K562 (cell line): ENCODE results near the gene PRSS48. TPM values are rescaled to one million over a fixed set of nuclear protein-coding genes. Genes with fewer than 3 reads are reported as not detected.

Source experiments
- ATAC-seq: fragments of 200-7000 bp; cut with Tn5 transposase; 3 replicates; pipeline ENCODE4 v1.9.1; 2020; ENCODE audit warnings: moderate library complexity
- BruUV-seq: library from RNA; stranded (reverse); fragments of 400-500 nt; replicated peaks from 2 replicates; lab custom pipeline; 2021; lab: Mats Ljungman, UMichigan
- CTCF ChIA-PET: fragments of 300-600 bp; formaldehyde crosslinking; extraction: SDS; loops from one replicate; lab custom pipeline; 2021; ENCODE audit warnings: low intra/inter-chr PET ratio; lab: Yijun Ruan, JAX
- POLR2A ChIA-PET: fragments of 300-600, 350-650 bp; sonication (Branson Sonifier 250); formaldehyde crosslinking; extraction: SDS; loops from one replicate; lab custom pipeline; 2021; ENCODE audit warnings: antibody characterized with exemption, inconsistent platforms; lab: Yijun Ruan, JAX
- DNase-seq, 4 experiments: peaks; one replicate each; pipeline versions ENCODE4 v3.0.0 to v3.0.0-alpha.2; 2011 to 2018; ENCODE audit warnings: low spot score in 3 of 4, mixed read lengths in 3 of 4; ENCODE audit errors: extremely low read depth in 1 of 4
- FAIRE-seq: peaks from 2 replicates; lab custom pipeline; 2011; peaks lifted over from hg19 to GRCh38; lab: Jason Lieb, UNC
- H2AFZ ChIP-seq: 2 replicates; pipeline ENCODE4 v1.6.0; 2011; ENCODE audit warnings: low read depth, low read length, control low read depth, inconsistent platforms
- H3K27ac ChIP-seq: fragments of 200-600 bp; 3 replicates; pipeline ENCODE4 v1.8.0; 2011; ENCODE audit warnings: low read depth, mild to moderate bottlenecking, control low read depth, inconsistent platforms, low read length, moderate library complexity, mixed read lengths; ENCODE audit errors: extremely low read depth
- H3K27me3 ChIP-seq, 2 experiments: fragments of 300-600 bp in 1 of 2; 2 replicates in 1 of 2; 3 replicates in 1 of 2; pipeline versions ENCODE4 v1.6.0 to v1.8.0; 2011; ENCODE audit warnings: inconsistent platforms in 2 of 2, low read length in 2 of 2, mild to moderate bottlenecking in 1 of 2, mixed read lengths in 1 of 2, moderate library complexity in 1 of 2; ENCODE audit not compliant: control insufficient read depth in 2 of 2, insufficient read depth in 2 of 2
- H3K36me3 ChIP-seq: fragments of 300-600 bp; 3 replicates; pipeline ENCODE4 v1.8.0; 2011; ENCODE audit warnings: mild to moderate bottlenecking, low read length, inconsistent platforms; ENCODE audit not compliant: control insufficient read depth, insufficient read depth
- H3K4me1 ChIP-seq, 2 experiments: fragments of 200-600 bp in 1 of 2; replicated peaks in 1 of 2; 2 replicates in 1 of 2; 3 replicates in 1 of 2; pipeline versions ENCODE4 v1.5.1 to v1.8.0; 2011; ENCODE audit warnings: inconsistent platforms in 2 of 2, low read length in 2 of 2, mild to moderate bottlenecking in 1 of 2, mixed read lengths in 1 of 2, moderate library complexity in 1 of 2; ENCODE audit not compliant: control insufficient read depth in 2 of 2, insufficient read depth in 2 of 2
- H3K4me2 ChIP-seq: 2 replicates; pipeline ENCODE4 v1.6.1; 2011; ENCODE audit warnings: low read length, control low read depth, inconsistent platforms, mixed read lengths; ENCODE audit not compliant: insufficient read depth
- H3K4me3 ChIP-seq: fragments of 200-600 bp; sonication (generic), shearing (Covaris generic); 2 replicates; pipeline ENCODE4 v1.5.1; 2016; ENCODE audit warnings: control low read depth, inconsistent platforms
- H3K79me2 ChIP-seq: fragments of 200-600 bp; 3 replicates; pipeline ENCODE4 v1.8.0; 2011; ENCODE audit warnings: low read length, inconsistent platforms; ENCODE audit not compliant: control insufficient read depth, insufficient read depth
- H3K9ac ChIP-seq, 2 experiments: 2 replicates each; pipeline versions ENCODE4 v1.6.0 to v1.6.1; 2011; ENCODE audit warnings: low read depth in 2 of 2, low read length in 2 of 2, control low read depth in 1 of 2, inconsistent platforms in 1 of 2, mild to moderate bottlenecking in 1 of 2, mixed read lengths in 1 of 2; ENCODE audit not compliant: insufficient read depth in 1 of 2
- H3K9me1 ChIP-seq: one replicate; pipeline ENCODE4 v1.6.0; 2011; ENCODE audit warnings: inconsistent platforms, mild to moderate bottlenecking, low read length, moderate library complexity; ENCODE audit not compliant: control insufficient read depth, insufficient read depth
- H3K9me3 ChIP-seq: replicated peaks from 2 replicates; pipeline ENCODE4 v1.5.1; 2011; ENCODE audit warnings: low read depth, low read length, inconsistent platforms; ENCODE audit not compliant: control insufficient read depth, insufficient read depth
- H4K20me1 ChIP-seq: replicated peaks from 2 replicates; pipeline ENCODE4 v1.6.1; 2011; ENCODE audit warnings: low read length, inconsistent platforms, mixed read lengths; ENCODE audit not compliant: control insufficient read depth, insufficient read depth
- ARID3B ChIP-seq: fragments of 250-450 bp; sonication (Bioruptor Pico); IDR thresholded peaks from 2 replicates; pipeline ENCODE4 v1.4.0; 2020; ENCODE audit warnings: borderline replicate concordance
- ATF3 ChIP-seq, 2 experiments: fragments of 450-650 bp in 1 of 2; sonication (generic) in 1 of 2; formaldehyde crosslinking in 1 of 2; IDR thresholded peaks in 1 of 2; conservative IDR thresholded peaks in 1 of 2; 2 replicates each; pipeline versions ENCODE4 v1.6.1 to v1.8.1; 2016 to 2023; ENCODE audit warnings: mild to moderate bottlenecking in 2 of 2, moderate library complexity in 2 of 2, inconsistent platforms in 1 of 2, missing genetic modification reagents in 1 of 2
- ATF6 ChIP-seq: sonication (generic); formaldehyde crosslinking; IDR thresholded peaks from 2 replicates; pipeline ENCODE4 v1.4.0; 2020; ENCODE audit warnings: mild to moderate bottlenecking, missing genetic modification reagents
- BHLHE40 ChIP-seq: IDR thresholded peaks from 2 replicates; pipeline ENCODE4 v1.6.1; 2011; ENCODE audit warnings: low read length, improper control_type of control experiment
- HMG20B ChIP-seq: fragments of 250-450 bp; sonication (Bioruptor Pico); IDR thresholded peaks from 2 replicates; pipeline ENCODE4 v1.5.0; 2021; ENCODE audit warnings: mild to moderate bottlenecking
- HMGXB4 ChIP-seq: sonication (generic); formaldehyde crosslinking; IDR thresholded peaks from 2 replicates; pipeline ENCODE4 v1.8.1; 2023; ENCODE audit warnings: mild to moderate bottlenecking, missing genetic modification reagents
- KDM5B ChIP-seq: fragments of 200-600 bp; sonication (generic); IDR thresholded peaks from 2 replicates; pipeline ENCODE4 v1.6.1; 2012; ENCODE audit warnings: low read depth, mild to moderate bottlenecking, moderate library complexity, low read length, control low read depth, inconsistent platforms; ENCODE audit not compliant: insufficient replicate concordance
- L3MBTL2 ChIP-seq: fragments of 450-650 bp; IDR thresholded peaks from 2 replicates; pipeline ENCODE4 v1.6.1; 2016; ENCODE audit warnings: mild to moderate bottlenecking, moderate library complexity
- MAZ ChIP-seq, 2 experiments: fragments of 450-650 bp in 1 of 2; sonication (generic) in 1 of 2; formaldehyde crosslinking; IDR thresholded peaks in 1 of 2; conservative IDR thresholded peaks in 1 of 2; 2 replicates each; pipeline versions ENCODE4 v1.4.0 to v1.5.0; 2020; ENCODE audit warnings: mild to moderate bottlenecking in 1 of 2, missing genetic modification reagents in 1 of 2
- SMAD3 ChIP-seq: fragments of 450-650 bp; formaldehyde crosslinking; conservative IDR thresholded peaks from 2 replicates; pipeline ENCODE4 v1.4.0; 2020; ENCODE audit warnings: mild to moderate bottlenecking
- THRB ChIP-seq: fragments of 450-650 bp; formaldehyde crosslinking; conservative IDR thresholded peaks from 2 replicates; pipeline ENCODE4 v1.4.0; 2022; ENCODE audit warnings: mild to moderate bottlenecking, missing genetic modification characterization
- WGBS: fragments of 100-300 bp; shearing (Covaris generic); methylation state at CpG from one replicate; pipeline ENCODE4 v1.1.6; 2016; ENCODE audit warnings: low coverage, mixed read lengths; ENCODE audit not compliant: insufficient coverage; ENCODE audit errors: missing lambda C conversion rate; 5-methylcytosine and 5-hydroxymethylcytosine counted together
- in situ Hi-C: fragments of 300-500 bp; cut with MboI; formaldehyde crosslinking; loops from 4 replicates; pipeline ENCODE4 v1.15.0; 2018; ENCODE audit warnings: inconsistent platforms, mixed read lengths
- intact Hi-C: fragments of 100-400 bp; cut with micrococcal nuclease; formaldehyde crosslinking; loops from 2 replicates; pipeline ENCODE4 v1.14.2; 2022
- polyA plus RNA-seq, 8 experiments: library from polyadenylated mRNA; depleted of rRNA in 4 of 8; stranded (reverse) in 5 of 8; unstranded in 3 of 8; fragments of >200 nt; fragmentation: Nextera tagmentation in 2 of 8; fragmentation: Illumina TruSeq in 1 of 8; extraction: Ambion mirVana in 2 of 8; extraction: Trizol in 1 of 8; gene quantifications; 2 replicates each; pipeline versions ENCODE4 v1.2.1 to v1.2.3, GENCODE V29; 2011 to 2014; ENCODE audit warnings: inconsistent platforms in 1 of 8, missing spikeins in 1 of 8
- total RNA-seq, 7 experiments: library from RNA; depleted of rRNA in 6 of 7; stranded (reverse); fragments of >200 nt in 6 of 7; fragmentation: Illumina TruSeq in 2 of 7; extraction: Trizol in 2 of 7; gene quantifications; 2 replicates each; pipeline versions ENCODE4 v1.2.1 to v1.2.3, GENCODE V29; 2011 to 2021; ENCODE audit warnings: low replicate concordance in 1 of 7

Gene PRSS48
- total and polyA plus RNA-seq, 9 of the 15 experiments (the other 6 are each of a cell fraction or from before 2014, with no cell fraction given) = not detected

GRCh38 chr4:151263455-151263854 is 13.5 kb upstream of the PRSS48 start (continued):
- TF ChIP-seq THRB (CRISPR knock-in tag) (no peak), ATF3 (IDR thresholded peaks at IDR 0.05) (no peak), ATF3 (CRISPR knock-in tag; conservative IDR thresholded peaks at IDR 0.05) (no peak), MAZ (CRISPR knock-in tag; conservative IDR thresholded peaks at IDR 0.05 in 1 of 2, IDR thresholded peaks at IDR 0.05 in 1 of 2) (no peak)

GRCh38 chr4:151266497-151266896 is 10.5 kb upstream of the PRSS48 start:
- Histone ChIP-seq H3K36me3 (no peaks in the 10 kb centered on the region), H2AFZ (no peak overlapping the region), H4K20me1 (no peaks in the 10 kb centered on the region), H3K9ac (no peak overlapping the region), H3K4me2 (no peak overlapping the region), H3K27me3 (no peaks in the 10 kb centered on the region), H3K9me3 (no peaks in the 10 kb centered on the region), H3K4me3 (no peak overlapping the region), H3K9me1 (no peaks in the 10 kb centered on the region), H3K4me1 (no peaks in the 10 kb centered on the region), H3K79me2 (no peaks in the 10 kb centered on the region), H3K27ac (no peak overlapping the region)
- intact Hi-C loops (no loop called here), in situ Hi-C loops (no loop called here)
- no peak for FAIRE-seq
- CTCF ChIA-PET = no interaction called here
- DNase-seq = no peak
- POLR2A ChIA-PET = interaction anchor here (0.6 kb wide), 2 partner anchors 47 to 1879 kb away, joined by 3 read pairs; no protein-coding TSS in a partner anchor
- no TSS peak for BruUV-seq
- WGBS = 0% methylated on average over 1 of the region's 1 CpG
- no peak for ATAC-seq
- TF ChIP-seq L3MBTL2 (no peak), ARID3B (CRISPR knock-in tag) (no peak), HMGXB4 (CRISPR knock-in tag) (no peak), BHLHE40 (no peak), KDM5B (no peak), HMG20B (no peak), ATF6 (CRISPR knock-in tag) (no peak), SMAD3 (CRISPR knock-in tag) (no peak)
